ENCODE measurements around the gene ARIH2.
A peak's percentile ranks its signal among the peaks of the same experiment; 100 is the strongest.

The ARIH2 gene

DNA sequence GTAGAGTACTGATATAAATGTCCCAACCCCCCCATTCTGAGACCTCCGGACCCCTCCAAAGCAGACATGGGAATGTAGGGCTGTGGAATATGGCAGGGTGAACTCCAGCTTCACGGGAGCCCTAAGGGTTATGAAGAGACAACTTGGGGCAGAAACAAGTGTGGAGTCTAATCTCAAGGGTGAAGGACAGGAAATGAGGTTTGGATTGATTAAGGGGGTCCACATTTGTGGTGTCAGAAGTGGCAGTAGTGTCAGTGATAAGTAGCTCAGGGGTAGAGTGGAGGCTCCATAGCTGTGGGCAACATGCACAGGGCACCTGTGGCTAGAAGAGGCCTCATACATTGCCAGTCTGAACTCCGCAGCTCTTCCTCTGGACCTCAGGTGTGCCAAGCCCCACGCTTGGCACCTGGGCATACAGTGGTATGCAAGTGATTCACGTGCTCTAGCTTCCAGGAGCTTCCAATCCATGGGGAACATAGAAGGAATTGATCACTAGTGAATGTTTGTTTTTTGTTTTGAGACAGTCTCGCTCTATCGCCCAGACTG is 67.3 kb downstream of the ARIH2 start:
- no peak overlapping the region for H3K9ac ChIP-seq (ENCODE audit: low read length)
- H3K27me3 ChIP-seq (ENCODE audit: control insufficient read depth, insufficient read depth, low read length): no peaks in the 10 kb centered on the region
- H3K27ac ChIP-seq (ENCODE audit: low read depth, low read length): no peak overlapping the region
- peaks cover 27% of the 10 kb centered on the region for H3K36me3 ChIP-seq (ENCODE audit: control insufficient read depth, insufficient read depth, low read length)
- H3K4me1 ChIP-seq (ENCODE audit: control insufficient read depth, insufficient read depth, low read length): peaks cover 7% of the 10 kb centered on the region
- no peak overlapping the region for H3K4me3 ChIP-seq (ENCODE audit: low read length)

DNA sequence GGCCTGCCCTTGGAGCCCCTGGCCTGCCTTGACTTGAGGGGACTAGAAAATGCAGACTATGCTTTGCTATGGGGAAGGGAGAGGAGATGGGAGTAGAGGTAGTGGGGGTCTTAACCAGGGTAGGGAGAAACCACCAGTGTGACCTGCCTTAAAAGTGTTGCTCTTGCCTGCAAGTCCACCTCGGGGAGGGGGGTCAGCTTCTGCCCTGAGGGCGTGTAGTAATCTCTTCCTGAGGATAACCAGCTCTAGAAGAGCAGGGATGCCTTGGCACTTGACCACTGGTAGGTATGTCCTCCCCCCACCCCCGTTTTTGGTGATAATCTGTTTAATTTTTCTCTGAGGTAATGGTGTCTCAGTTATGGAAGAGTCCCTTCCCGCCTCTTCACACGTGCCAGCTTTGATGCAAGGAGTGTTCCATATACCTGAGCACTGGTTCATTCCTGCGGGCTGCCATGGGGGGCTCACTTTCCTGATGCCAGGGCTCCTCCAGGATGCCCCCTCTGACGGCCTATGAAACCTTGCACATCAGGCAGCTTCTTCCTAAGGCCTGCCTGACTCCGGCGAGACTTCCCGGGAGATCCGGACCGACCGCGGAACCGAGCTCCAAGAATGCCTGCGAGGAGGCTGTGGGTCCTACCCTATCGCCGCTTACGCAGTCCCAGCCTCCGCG is 70.6 kb downstream of the ARIH2 start:
- Histone ChIP-seq H3K4me3 (ENCODE audit: low read length) (peak overlapping the region; percentile 95), H3K4me1 (ENCODE audit: control insufficient read depth, insufficient read depth, low read length) (peaks cover 11% of the 10 kb centered on the region), H3K27ac (ENCODE audit: low read depth, low read length) (peak overlapping the region; percentile 90), H3K9ac (ENCODE audit: low read length) (peak overlapping the region; percentile 87), H3K27me3 (ENCODE audit: control insufficient read depth, insufficient read depth, low read length) (no peaks in the 10 kb centered on the region), H3K36me3 (ENCODE audit: control insufficient read depth, insufficient read depth, low read length) (peaks cover 9% of the 10 kb centered on the region)

DNA sequence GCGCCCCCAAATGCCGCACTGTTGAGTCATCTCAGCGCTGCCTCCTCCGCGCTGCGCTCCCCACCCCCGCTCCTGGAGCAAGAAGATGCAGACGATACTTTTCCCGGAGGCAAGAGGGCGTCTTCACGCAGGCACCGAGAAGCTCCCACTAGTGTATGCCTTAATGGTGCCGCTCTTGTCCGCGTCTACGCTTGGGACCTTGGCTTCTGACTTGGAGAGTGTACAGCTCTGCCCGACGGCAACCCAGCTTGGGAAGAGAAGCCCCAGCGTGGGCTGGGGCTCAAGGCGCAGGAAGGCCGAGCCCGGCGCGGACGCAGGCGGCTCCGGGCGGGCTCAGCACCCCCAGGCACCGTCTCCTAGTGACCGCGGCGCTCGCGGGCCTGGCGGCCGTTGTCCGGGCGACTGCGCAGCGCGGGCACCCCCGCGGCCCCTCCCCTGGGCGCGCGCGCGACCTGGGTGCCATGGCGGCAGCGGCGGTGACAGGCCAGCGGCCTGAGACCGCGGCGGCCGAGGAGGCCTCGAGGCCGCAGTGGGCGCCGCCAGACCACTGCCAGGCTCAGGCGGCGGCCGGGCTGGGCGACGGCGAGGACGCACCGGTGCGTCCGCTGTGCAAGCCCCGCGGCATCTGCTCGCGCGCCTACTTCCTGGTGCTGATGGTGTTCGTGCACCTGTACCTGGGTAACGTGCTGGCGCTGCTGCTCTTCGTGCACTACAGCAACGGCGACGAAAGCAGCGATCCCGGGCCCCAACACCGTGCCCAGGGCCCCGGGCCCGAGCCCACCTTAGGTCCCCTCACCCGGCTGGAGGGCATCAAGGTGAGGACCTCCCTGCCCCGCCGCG is 71.4 kb downstream of the ARIH2 start, which contains the start of gene P4HTM:
Gene P4HTM (plus strand): TSS at position 446 of the 840 bp plus-strand sequence. CDS start 16 bp downstream, at position 462.
- H3K27me3 ChIP-seq (ENCODE audit: control insufficient read depth, insufficient read depth, low read length): no peaks in the 10 kb centered on the region
- peaks cover 11% of the 10 kb centered on the region for H3K4me1 ChIP-seq (ENCODE audit: control insufficient read depth, insufficient read depth, low read length)
- peaks cover 5% of the 10 kb centered on the region for H3K36me3 ChIP-seq (ENCODE audit: control insufficient read depth, insufficient read depth, low read length)
- peak within 1 kb of the TSS; percentile 90 for H3K27ac ChIP-seq (ENCODE audit: low read depth, low read length)
- H3K9ac ChIP-seq (ENCODE audit: low read length): peak within 1 kb of the TSS; percentile 87
- H3K4me3 ChIP-seq (ENCODE audit: low read length): peak within 1 kb of the TSS; percentile 95

DNA sequence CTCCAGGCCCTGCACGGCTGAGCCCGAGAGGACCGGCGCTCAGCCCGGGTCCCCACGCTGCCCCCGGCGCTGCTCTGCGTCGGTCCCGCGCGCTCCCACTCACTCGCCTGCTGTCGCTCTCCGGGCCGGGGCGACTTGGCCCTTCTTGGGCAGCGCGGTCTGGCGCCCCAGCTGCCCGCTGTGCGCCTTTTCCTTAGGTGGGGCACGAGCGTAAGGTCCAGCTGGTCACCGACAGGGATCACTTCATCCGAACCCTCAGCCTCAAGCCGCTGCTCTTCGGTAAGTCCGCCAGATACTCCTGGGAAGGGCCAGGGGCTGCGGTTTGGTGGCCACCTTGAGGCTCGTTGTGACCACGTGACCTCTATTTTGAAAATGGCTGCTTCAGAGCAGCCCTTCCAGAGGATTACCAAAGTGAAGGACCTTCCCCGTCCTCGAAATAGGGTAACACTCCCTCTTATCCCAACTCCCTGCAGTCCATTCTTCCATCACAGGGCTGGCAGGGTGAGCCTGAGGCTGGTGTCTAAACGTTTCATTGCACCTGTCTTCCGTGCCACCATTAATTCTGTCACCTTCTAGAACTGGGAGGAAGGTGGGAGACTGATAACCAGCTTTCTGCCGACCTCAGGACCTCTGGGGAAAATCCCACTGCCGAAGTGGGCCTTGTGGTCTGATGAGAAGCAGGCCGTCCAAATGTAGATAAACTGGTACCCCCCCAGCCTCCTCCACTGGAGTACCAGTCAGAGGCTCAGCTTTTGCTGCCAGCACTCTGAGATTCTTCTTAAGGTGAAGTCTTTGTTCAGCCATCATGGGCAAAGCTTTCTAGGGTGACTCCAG is 72.2 kb downstream of the ARIH2 start:
- Histone ChIP-seq H3K27me3 (ENCODE audit: control insufficient read depth, insufficient read depth, low read length) (no peaks in the 10 kb centered on the region), H3K4me3 (ENCODE audit: low read length) (peak overlapping the region; percentile 95), H3K9ac (ENCODE audit: low read length) (peak overlapping the region; percentile 71), H3K4me1 (ENCODE audit: control insufficient read depth, insufficient read depth, low read length) (peaks cover 11% of the 10 kb centered on the region), H3K36me3 (ENCODE audit: control insufficient read depth, insufficient read depth, low read length) (peaks cover 3% of the 10 kb centered on the region), H3K27ac (ENCODE audit: low read depth, low read length) (peak overlapping the region; percentile 90)

DNA sequence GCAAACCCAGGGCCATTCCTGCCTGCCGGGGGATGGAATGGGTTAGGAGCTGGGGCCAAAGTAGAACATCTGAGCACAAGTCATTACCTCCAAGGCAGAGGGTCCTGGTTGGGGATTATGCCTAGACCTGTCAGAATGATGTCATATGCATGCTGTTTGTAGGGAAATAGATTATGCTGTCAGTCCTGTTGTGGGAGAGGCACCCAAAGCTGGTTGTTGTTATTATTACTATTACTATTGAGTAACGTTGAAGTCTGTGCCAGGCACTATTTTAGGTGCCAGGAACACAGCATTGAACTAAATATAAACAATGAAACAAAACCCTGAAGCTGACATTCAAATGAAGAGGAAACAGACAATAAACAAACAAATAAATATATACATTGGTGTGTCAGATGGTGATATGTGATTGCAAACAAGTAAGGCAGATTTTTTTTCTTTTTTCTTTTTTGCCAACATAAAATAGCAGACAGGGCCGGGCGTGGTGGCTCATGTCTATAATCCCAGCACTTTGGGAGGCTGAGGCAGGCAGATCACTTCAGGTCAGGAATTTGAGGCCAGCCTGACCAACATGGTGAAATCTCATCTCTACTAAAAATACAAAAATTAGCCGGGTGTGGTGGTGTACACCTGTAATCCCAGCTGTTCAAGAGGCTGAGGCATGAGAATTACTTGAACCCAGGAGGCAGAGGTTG is 73.4 kb downstream of the ARIH2 start:
- Histone ChIP-seq H3K27me3 (ENCODE audit: control insufficient read depth, insufficient read depth, low read length) (no peaks in the 10 kb centered on the region), H3K27ac (ENCODE audit: low read depth, low read length) (no peak overlapping the region), H3K36me3 (ENCODE audit: control insufficient read depth, insufficient read depth, low read length) (no peaks in the 10 kb centered on the region), H3K9ac (ENCODE audit: low read length) (no peak overlapping the region), H3K4me1 (ENCODE audit: control insufficient read depth, insufficient read depth, low read length) (peaks cover 11% of the 10 kb centered on the region), H3K4me3 (ENCODE audit: low read length) (no peak overlapping the region)

DNA sequence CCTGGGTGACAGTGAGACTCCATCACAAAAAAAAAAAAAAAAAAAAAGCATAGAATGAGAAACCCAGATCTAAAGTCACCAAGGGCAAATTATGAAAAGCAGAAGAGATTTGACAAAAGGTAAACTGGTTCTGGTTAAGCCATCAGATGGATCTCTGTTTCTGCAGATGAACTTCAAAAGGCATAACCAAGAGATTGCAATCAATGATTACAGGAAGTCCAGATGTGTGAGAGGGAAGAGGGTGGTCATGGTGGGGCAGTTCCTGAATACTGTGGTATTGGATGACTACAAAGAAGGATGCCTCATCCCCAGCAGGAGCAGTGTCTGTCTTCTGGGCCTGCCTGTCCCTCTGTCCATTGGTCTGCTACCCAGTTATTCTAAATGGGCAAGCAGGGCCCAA is 75.2 kb downstream of the ARIH2 start:
- H3K4me3 ChIP-seq (ENCODE audit: low read length): no peak overlapping the region
- no peak overlapping the region for H3K9ac ChIP-seq (ENCODE audit: low read length)
- H3K36me3 ChIP-seq (ENCODE audit: control insufficient read depth, insufficient read depth, low read length): peaks cover under 1% of the 10 kb centered on the region
- H3K27ac ChIP-seq (ENCODE audit: low read depth, low read length): no peak overlapping the region
- no peaks in the 10 kb centered on the region for H3K27me3 ChIP-seq (ENCODE audit: control insufficient read depth, insufficient read depth, low read length)
- H3K4me1 ChIP-seq (ENCODE audit: control insufficient read depth, insufficient read depth, low read length): peaks cover 11% of the 10 kb centered on the region

DNA sequence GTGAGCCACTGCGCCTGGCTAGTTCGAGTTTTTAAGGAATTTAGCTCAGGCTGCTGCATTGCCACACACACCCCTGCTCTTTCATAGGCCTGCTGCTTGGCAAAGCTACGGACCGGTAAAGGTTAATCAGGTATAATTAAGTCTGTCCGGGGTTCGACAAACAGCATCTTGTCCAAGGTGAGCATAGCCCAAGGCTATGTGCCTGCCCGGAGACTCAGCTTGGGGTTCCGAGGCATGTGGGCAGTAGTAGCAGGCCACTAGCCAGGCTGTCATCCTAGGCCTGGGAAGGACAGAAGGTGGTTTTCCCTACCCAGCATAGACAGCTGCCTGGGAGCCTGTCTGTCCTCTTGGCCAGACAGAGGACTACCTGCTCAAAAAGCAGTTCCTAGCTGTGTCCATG is 78.0 kb downstream of the ARIH2 start:
- no peak overlapping the region for H3K27ac ChIP-seq (ENCODE audit: low read depth, low read length)
- no peak overlapping the region for H3K9ac ChIP-seq (ENCODE audit: low read length)
- H3K27me3 ChIP-seq (ENCODE audit: control insufficient read depth, insufficient read depth, low read length): no peaks in the 10 kb centered on the region
- no peaks in the 10 kb centered on the region for H3K4me1 ChIP-seq (ENCODE audit: control insufficient read depth, insufficient read depth, low read length)
- H3K36me3 ChIP-seq (ENCODE audit: control insufficient read depth, insufficient read depth, low read length): peaks cover 2% of the 10 kb centered on the region
- no peak overlapping the region for H3K4me3 ChIP-seq (ENCODE audit: low read length)

DNA sequence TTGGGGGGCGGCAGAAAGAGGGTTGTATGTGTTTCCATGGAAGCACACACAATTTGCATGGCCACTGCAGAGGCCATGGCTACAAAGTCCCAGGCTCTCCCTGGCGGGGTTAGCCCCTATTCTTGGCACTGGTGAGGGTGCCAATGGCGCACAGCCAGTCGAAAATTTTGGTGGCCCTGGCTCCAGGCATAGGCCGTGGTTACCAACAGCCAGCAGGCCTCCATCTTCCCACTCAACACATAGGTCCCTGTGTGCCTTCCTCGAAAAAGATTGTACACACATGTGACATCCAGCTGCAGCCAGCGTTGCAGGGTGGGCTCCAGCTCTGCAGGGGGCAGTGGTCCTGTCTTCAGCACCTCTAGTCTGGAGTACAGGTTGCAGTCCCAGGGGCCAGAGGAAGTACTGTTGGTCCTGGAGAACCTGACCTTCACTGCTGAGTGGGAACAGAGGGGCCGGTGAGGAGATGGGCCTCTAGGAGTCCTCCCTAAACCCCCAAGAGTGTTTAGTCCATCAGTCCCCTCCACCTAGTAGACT is 78.5 kb downstream of the ARIH2 start:
- H3K27ac ChIP-seq (ENCODE audit: low read depth, low read length): no peak overlapping the region
- peaks cover 2% of the 10 kb centered on the region for H3K36me3 ChIP-seq (ENCODE audit: control insufficient read depth, insufficient read depth, low read length)
- H3K4me1 ChIP-seq (ENCODE audit: control insufficient read depth, insufficient read depth, low read length): no peaks in the 10 kb centered on the region
- H3K9ac ChIP-seq (ENCODE audit: low read length): no peak overlapping the region
- H3K27me3 ChIP-seq (ENCODE audit: control insufficient read depth, insufficient read depth, low read length): no peaks in the 10 kb centered on the region
- no peak overlapping the region for H3K4me3 ChIP-seq (ENCODE audit: low read length)

DNA sequence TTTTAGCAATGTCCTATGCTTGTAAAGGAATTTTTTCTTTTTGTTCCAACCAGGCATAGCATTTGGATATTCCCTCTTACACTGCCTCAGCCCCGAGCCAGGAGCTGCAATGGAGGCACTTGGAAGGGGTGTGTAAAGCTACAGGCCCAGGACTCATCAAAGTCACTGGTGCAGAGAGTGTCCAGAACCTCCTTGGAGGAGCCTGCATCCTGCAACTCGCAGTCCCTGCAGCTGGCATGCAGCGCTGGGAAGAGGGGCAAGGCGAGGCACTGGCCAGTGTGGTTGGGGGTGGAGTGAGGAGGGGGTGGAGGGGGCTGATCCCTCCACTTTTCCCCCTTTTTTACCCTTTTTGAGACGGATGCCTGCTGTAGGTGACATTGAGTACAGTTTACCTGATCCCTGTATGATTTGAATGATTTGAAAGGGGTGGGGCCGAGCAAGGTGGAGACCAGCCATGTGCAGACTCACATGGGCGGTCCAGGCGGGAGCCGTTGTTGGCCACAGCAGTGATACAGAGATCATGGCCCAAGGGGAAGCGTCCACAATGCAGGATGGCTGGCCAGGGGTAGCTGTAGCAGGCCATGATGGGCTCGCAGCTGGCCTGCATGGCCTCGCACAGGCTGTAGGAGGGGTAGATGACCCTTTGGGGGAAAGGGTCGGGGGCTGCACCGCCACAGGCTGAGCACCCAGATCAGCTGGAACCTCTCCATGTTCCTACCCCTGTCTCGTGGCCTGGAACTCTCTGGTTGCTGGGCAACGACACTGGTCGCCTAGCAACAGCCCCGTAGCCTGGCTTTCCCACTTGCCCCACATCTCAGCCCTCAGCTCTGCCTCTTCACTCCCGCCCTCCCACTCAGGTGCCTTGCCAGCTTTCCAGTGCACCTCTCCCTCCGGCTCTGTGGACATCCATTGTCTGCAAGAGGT is 79.3 kb downstream of the ARIH2 start:
- no peak overlapping the region for H3K9ac ChIP-seq (ENCODE audit: low read length)
- no peak overlapping the region for H3K27ac ChIP-seq (ENCODE audit: low read depth, low read length)
- H3K4me3 ChIP-seq (ENCODE audit: low read length): no peak overlapping the region
- no peaks in the 10 kb centered on the region for H3K4me1 ChIP-seq (ENCODE audit: control insufficient read depth, insufficient read depth, low read length)
- peaks cover 2% of the 10 kb centered on the region for H3K36me3 ChIP-seq (ENCODE audit: control insufficient read depth, insufficient read depth, low read length)
- H3K27me3 ChIP-seq (ENCODE audit: control insufficient read depth, insufficient read depth, low read length): no peaks in the 10 kb centered on the region

DNA sequence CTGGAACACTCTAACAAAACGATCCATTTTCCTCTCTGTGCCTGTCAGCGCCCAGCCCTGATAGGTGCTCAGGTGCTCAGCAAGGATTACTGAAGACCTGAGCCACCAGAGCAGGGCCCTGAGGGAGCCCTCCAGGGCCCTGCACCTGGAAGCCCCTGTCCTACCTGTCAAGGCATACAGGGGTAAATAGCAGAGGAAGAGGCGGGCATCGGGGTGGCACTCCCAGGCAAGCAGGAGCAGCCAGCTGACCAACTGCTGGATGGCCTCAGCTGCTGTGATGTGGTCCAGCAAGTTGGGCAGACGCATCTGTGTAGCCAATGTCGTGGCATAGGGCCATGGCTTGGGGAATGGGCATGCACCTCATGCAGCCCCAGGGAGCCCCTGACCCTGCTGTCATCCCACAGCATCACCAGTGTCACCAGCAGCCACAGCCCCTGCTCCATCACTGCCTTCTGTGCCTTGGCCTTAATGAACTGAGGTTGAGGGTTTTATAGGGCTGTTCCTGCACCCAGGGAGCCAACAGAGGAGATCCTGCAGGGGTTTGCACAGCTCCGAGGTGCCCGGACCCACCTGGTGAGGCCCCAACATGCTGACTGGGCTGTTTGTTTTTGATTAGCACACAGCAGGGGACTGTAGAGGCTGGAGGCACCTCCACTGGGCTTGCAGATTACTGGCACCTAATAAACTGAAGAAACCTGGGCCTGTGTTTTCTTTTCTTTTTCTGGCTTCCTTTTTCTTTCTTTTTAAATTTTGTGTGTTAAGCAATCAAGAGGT is 80.6 kb downstream of the ARIH2 start:
- peaks cover 2% of the 10 kb centered on the region for H3K36me3 ChIP-seq (ENCODE audit: control insufficient read depth, insufficient read depth, low read length)
- H3K27ac ChIP-seq (ENCODE audit: low read depth, low read length): no peak overlapping the region

More for the DNA sequence above, 80.6 kb downstream of the ARIH2 start:
- Histone ChIP-seq H3K9ac (ENCODE audit: low read length) (no peak overlapping the region), H3K4me3 (ENCODE audit: low read length) (no peak overlapping the region), H3K27me3 (ENCODE audit: control insufficient read depth, insufficient read depth, low read length) (no peaks in the 10 kb centered on the region), H3K4me1 (ENCODE audit: control insufficient read depth, insufficient read depth, low read length) (no peaks in the 10 kb centered on the region)
